HT-29 (cell line): Measurements from ENCODE around the gene PGPEP1. TPM values are rescaled to one million over a fixed set of nuclear protein-coding genes. Genes with fewer than 3 reads are reported as not detected.
A peak's percentile ranks its signal among the peaks of the same experiment; 100 is the strongest.
"Not testable (repeated sequence)": the region's sequence is repeated elsewhere in the genome, so short reads cannot be mapped to it uniquely, and the experiment has no call there.

ENCODE experiments used
- DNase-seq: peaks from one replicate; pipeline ENCODE4 v3.0.0-alpha.2; 2015; ENCODE audit warnings: low spot score
- total RNA-seq: library from RNA; depleted of rRNA; stranded (reverse); fragments of >200 nt; shearing (Covaris generic); gene quantifications from 2 replicates; pipeline ENCODE4 v1.2.3, GENCODE V29; 2014

PGPEP1 gene
- total RNA-seq, 1 experiment from 2014 or later, result 18.9 TPM

- no peak for DNase-seq
Measured at GRCh38 chr19:18332917-18333530, 7.4 kb upstream of the PGPEP1 start.

GRCh38 chr19:18333680-18334079 is 6.7 kb upstream of the PGPEP1 start:
- no peak for DNase-seq

- DNase-seq, result no peak
Measured at GRCh38 chr19:18336121-18336520, 4.3 kb upstream of the PGPEP1 start.

- no peak for DNase-seq
Measured at GRCh38 chr19:18338541-18338940, 1.9 kb upstream of the PGPEP1 start.

- DNase-seq, result peak; percentile 44
Measured at GRCh38 chr19:18339723-18340122, 675 bp upstream of the PGPEP1 start.

- peak; percentile 36 for DNase-seq
Measured at GRCh38 chr19:18340990-18341868, 831 bp downstream of the PGPEP1 start.

GRCh38 chr19:18342090-18342632 is 1.8 kb downstream of the PGPEP1 start:
- no peak for DNase-seq

- no peak for DNase-seq
Measured at GRCh38 chr19:18344582-18344950, 4.2 kb downstream of the PGPEP1 start.

- no peak for DNase-seq
Measured at GRCh38 chr19:18345296-18345695, 4.9 kb downstream of the PGPEP1 start.

- DNase-seq, result peak; percentile 28
Measured at GRCh38 chr19:18346091-18346490, 5.7 kb downstream of the PGPEP1 start.

GRCh38 chr19:18348171-18348570 is 7.8 kb downstream of the PGPEP1 start:
- DNase-seq, result no peak

GRCh38 chr19:18348818-18349339 is 8.5 kb downstream of the PGPEP1 start:
- DNase-seq, result not testable (repeated sequence)

GRCh38 chr19:18349524-18350128 is 9.2 kb downstream of the PGPEP1 start:
- peak; percentile 49 for DNase-seq

- no peak for DNase-seq
Measured at GRCh38 chr19:18350490-18350889, 10.1 kb downstream of the PGPEP1 start.

GRCh38 chr19:18351544-18351943 is 11.1 kb downstream of the PGPEP1 start:
- no peak for DNase-seq

GRCh38 chr19:18353378-18354005 is 13.1 kb downstream of the PGPEP1 start:
- no peak for DNase-seq

- not testable (repeated sequence) for DNase-seq
Measured at GRCh38 chr19:18354743-18355142, 14.3 kb downstream of the PGPEP1 start.

- no peak for DNase-seq
Measured at GRCh38 chr19:18357041-18357440, 16.6 kb downstream of the PGPEP1 start.

- no peak for DNase-seq
Measured at GRCh38 chr19:18361646-18362045, 21.2 kb downstream of the PGPEP1 start.

GRCh38 chr19:18362934-18363542 is 22.6 kb downstream of the PGPEP1 start:
- DNase-seq, result no peak

GRCh38 chr19:18363787-18364186 is 23.4 kb downstream of the PGPEP1 start:
- no peak for DNase-seq
